HL-60/S4 treated with phorbol 12-myristate 13-acetate at 8.2 ng/mL for 4 days and 3 days (cell line): ENCODE results near the gene MLLT1.

Experiments used
- in situ Hi-C: fragments of 300-500 bp; cut with MboI; formaldehyde crosslinking; loops from 2 replicates; pipeline ENCODE4 v1.15.0; 2022; ENCODE audit warnings: low sequenced_read_pairs

Gene MLLT1

DNA sequence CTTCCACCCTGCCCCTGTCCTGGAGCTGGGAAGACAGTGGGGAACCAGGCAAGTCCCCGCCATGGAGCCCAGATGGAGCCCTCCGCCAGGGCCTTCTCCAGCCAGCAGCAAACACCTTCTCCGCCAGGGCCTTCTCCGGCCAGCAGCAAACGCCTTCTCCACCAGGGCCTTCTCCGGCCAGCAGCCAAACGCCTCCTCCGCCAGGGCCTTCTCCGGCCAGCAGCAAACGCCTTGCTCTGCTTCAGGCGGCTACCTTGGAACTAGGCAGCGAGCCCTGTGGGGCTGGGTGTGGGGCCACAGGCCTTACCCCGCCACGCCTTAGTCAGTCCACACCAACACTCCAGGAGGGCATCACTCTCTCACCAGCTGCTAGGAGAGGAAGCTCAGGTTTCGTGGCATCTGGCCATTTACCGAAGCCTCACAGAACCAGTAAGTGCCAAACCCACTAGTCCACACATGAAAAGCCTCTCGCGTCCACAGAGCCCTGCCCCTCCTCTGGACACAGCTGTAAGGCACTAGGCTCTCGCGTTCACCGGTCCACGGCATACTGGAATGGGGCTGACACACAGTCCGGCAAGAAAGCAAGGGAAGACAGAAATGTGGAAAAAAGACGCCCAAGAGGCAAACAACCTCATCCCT is 41.0 kb downstream of the MLLT1 start:
- in situ Hi-C loops: no loop called here

DNA sequence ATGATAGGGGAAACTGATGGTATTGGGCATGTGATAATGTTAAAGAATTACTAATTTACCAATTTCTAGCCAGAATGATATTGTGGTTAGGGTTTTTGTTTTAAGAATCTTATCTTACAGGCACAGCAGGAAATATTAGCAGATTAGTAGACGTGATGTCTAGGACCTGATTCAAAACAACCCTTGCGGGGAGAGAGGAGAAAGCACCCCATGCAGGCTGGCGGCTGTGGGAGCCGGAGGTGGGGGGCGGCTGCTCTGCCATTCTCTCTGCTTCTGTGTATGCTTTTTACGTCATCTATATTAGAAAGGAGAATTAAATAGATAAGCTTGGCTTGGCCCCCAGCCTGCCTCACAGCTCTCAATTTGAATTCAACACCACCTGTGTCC is 41.5 kb downstream of the MLLT1 start:
- in situ Hi-C loops: no loop called here

DNA sequence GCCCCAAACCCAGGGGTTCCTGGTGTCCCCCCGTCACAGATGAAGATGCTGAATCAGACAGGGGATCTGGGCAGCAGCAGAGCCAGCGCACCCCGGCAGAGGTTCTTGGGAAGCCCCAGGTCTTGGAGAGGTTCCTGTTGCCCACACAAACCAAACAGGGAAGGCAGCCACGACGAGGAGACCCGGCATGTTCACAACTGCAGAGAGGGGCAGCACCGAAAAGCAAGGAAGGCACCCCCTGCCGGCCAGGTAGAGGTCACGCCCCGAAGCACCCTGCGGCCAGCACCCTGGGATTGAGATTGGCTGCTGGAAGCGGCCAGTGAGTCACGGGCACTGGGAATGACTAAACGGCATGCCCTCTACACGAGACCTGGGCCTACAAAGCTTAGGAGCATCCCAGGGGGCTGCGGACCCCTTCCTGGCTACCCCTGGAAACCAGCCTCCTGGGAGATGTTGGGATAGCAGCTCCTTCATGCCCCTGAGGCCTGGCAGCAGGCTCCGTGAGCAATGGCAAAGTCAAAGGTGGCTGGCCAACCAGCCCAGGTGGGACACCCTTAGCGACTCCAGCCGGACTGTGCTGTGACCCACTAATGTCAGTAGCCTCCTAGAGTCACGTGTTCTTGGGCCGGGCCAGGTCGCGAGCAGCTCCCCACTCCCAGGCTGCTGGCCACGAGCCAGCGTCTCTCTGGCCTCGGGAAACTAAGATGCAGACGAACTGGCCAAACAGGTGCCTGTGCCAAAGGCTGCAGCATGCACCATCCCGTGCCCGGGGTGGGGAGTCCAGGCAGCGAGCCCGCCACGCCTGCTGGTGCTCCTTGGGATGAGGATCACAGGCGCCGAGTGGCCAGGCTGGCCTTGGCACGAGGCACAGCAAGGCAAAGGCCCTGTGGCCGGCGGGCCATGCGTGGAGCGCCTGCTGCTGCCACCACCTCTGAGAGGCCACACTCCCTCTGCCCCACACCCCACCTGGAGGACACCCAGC is 43.2 kb downstream of the MLLT1 start:
- in situ Hi-C loops: no loop called here

DNA sequence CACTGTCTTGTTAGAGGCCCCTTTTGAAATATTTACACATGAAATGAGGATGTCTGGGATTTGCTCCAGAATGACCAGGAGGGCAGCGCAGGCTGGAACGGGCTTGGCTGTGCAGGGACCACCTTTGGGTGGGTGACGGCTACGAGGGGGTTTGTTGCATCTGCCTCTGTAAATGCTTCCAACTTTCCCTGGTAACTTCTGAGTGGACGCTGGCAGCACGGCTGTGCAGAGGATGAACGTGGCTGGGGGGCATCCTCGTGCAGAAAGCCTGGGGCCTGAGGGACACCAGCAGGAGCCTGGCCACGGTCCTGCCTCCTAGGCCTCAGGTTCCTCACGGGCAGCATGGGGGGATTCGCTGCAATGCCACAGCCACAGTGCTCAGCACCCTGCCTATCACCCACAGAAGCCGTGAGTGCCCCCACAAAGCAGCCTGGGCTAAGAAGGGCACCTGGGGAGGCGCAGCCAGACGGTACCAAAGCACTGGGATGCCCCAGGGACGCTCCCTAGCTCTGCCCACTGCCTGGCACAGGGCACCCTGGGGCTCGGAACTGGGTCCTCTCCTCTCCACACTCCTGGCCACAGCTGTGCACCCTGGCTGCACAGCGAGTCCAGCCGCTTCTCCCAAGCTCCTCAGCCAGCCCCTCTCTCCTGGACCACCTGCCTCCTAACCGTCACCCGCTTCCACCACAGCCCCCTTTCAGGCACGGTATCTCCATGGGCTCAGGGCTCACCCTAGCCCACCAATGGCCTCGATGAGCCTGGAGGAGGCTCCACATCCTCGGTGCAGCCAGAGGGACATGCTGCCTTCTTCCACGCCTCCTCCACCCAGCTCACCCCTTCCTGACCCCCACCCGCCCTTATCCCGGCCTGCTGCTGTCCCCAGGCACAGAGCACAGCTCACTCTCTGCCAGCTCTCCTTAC is 44.5 kb downstream of the MLLT1 start:
- in situ Hi-C loops: no loop called here

DNA sequence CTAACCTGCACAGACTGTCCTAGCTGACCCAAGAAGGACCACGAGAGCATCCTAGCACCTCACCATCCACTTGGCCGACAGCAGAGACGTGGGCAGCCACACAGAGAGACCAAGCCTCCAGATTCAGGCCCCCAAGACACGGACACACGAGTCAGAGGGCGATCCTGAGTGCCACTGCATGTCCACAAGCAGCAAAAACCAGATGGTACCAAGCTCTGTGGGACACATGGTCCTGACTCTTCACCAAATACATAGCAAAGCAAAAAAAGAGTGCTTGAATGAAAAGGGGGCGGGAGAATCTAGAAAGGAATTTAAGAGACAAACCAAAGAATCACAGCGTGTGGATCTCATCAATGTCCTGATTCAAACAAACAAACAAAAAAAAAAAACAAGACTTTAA is 45.2 kb downstream of the MLLT1 start:
- in situ Hi-C loops: no loop called here

DNA sequence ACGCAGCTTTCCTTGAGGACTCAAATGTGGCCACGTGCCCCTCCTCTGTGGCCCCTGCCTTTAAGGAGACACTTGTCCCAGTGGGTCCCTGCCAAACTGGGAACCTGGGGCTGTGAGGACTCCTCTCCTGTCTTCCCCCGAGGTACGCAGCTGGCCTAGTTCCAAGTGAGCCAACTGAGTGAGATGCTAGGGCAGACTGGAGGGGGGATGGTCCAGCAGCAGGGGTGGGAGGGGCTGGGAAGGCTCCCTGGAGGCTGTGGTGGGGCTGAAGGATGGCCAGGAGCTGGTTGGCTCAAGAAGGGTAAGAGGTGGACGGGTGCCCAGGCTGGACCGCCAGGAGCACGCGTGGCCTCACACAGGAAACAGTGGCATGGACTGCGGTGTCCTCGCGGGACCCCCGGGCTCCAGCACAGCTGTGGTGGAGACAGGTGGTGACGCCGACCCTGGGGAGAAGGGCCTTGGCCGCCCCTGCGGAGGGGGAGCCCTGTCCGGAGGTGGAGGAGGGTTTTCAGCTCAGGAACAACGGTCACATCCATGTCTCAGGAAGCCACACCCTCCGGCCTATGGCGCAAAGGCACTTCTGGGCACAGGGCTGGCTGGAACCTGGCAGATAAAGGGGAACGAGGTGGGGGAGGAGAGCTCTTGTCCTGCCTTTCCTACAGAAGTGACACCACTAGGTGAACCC is 45.8 kb downstream of the MLLT1 start:
- in situ Hi-C loops: no loop called here

DNA sequence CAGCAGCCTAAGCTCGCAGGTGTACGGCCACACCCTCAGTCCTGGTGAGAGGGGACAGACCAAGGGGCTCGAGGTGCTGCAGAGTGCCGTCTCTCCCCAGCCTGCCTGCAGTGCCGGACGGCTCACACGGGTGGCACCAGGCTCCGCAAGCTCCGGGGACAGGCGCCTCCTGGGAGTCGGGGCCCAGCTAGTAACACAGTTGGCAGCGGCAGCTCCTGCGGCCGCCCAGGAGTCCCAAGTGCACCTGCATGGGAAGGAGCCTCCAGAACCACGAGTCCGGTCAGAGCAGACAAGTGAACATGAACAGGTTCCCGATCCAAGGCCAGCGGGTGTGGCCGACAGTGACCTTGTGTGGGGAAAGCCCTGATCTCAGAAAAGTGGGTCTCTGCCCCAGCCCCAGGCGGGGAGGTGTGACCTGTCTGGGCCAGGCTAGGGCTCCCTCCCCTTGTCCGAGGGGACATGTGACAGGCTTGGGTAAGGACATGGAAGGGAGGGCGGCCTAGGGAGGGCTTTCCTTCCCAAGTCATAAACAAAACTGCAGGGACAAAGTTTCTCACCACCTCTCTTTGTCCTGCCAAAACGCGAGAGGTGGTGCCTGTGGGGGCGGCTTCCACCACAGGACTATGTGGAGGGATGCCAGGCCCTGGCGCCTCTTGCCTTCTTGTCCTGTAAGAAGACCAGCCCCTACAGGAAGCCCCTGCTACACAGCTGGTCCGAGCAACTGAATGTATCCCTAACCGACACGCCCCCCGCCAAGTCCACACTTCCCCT is 46.5 kb downstream of the MLLT1 start:
- in situ Hi-C loops: no loop called here

DNA sequence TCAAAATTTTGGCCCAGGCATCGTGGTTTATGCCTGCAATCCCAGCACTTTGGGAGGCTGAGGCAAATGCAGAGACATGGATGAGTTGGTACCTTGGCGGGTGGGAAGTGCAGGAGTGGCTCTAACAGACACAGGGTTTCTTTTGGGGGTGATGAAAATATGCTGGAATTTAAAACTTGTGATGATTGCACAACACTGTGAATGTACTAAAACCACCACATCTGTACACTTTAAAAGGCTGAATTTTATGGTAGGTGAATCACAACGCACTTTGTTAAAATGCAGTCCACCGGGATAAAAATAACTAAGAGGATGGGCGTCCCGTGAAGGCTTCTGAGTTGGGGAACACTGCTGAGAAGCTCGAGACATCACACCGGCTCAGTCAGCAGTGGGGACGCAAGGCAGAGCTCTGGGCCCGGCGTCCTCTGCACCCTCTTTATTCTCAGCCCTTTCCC is 47.1 kb downstream of the MLLT1 start:
- in situ Hi-C loops: no loop called here

DNA sequence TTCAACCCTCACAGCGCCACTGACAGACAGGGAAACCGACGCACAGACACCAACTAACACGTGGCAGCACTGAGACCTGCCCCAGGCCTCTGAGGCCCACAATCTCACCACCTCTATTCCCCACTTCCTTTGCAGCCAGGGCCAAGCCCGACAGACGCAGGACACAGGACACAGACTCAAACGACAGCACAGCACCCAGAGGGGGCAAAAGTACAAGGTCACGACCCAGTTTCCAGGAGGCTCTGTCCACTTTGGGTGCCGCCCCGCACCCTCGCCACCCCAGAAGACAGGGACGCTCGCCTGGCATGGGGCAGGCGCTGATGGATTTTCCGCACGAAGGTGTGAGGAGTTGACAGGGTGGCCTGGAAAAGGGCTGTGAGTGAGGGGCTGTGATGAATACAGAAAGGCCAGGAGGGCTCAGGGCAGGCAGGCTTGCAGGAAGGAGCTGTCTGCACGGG is 48.8 kb downstream of the MLLT1 start:
- in situ Hi-C loops: no loop called here

DNA sequence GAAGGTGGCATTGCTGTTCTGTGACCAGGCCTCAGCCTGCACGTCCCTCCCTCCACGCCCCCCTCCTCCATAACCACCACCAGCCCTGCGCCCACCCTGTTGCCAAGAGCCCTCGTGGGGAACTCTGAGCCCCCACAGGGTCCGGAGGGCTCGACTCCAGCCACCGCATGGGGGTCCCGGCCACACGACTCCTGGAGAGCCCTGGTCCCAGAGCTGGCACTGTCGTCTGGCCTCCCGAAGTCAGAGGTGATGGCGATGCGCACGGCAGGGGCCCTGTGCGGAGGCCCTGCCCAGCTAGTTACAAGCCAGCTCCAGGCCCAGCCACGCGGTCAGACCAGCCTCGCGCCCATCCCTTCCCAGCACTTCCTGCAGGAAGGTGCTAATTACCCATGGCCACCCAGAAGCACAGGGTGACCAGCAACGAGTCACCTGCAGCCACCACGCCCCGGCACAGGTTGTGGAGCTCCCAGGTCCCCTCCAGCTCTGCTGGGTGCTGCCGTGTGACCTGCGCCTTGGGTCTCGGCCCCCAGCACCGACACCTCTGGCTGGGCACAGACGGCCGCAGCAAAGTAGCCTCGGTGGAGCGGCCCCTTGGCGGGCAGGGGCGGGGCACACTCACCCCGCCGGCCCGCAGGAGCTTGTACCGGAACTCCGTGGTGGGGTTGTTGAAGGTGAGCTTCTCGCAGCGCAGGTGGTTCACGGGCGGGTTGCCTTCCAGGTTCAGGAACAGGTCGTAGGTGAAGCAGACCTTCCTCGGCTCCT is 49.6 kb downstream of the MLLT1 start:
- in situ Hi-C loops: no loop called here

DNA sequence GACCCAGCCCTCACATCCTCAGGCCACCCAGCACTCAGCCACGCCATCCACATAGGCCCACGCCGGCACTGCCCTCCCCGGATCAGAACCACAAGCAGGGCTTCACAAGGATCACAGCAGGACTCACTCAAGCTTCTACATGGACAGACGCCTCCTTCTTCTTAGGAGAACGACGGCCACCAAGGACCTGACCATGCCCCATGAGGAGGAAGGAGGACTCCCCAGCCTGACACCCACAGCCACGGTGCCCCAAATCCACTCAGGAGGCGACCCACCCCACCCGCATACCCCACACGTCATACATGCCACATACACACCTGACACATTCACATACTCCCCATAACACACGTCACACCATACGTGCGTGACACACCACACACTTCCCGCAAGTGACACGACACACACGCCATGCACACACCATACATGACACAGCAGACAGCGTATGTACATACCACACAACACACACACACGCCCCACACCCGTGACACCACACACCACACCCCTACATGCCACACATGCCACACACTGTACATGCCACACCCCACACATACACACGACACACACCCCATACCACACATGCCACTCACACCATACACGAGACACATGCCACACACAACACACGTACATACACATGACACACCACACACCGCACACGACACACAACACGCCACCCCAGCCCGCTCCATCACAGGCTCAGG is 50.4 kb downstream of the MLLT1 start:
- in situ Hi-C loops: no loop called here

DNA sequence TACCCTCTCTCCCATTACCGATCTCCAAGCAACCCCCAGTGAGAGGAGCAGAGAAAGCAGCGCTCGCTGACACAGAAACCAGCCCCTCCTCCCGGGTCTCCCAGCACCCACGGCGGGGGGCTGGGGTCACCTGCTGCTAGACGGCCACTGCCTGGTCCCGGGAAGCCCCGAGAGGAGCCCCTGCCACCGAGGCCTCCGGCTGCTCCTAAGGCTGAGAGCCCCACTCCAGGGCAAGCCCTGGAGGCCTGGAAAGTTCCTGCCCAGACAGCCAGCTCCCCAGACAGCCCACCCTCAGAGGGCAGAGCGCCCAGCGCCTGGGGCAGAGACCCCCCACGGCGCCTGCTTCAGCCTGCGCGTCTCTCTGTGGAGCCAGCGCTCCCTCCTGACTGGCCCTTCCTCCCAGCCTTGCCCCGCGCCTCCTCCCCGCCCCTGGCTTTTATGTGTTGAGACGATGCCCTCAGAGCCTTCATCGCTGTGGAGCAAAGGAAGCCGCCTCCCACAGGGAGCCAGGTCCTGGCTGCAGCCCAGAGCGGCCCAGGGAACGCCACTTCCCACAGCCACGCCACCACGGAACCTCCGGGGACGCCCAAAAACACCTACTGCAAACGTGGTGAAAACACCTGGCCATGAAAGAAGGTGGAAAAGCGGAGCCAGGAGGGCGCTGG is 51.1 kb downstream of the MLLT1 start:
- in situ Hi-C loops: no loop called here

DNA sequence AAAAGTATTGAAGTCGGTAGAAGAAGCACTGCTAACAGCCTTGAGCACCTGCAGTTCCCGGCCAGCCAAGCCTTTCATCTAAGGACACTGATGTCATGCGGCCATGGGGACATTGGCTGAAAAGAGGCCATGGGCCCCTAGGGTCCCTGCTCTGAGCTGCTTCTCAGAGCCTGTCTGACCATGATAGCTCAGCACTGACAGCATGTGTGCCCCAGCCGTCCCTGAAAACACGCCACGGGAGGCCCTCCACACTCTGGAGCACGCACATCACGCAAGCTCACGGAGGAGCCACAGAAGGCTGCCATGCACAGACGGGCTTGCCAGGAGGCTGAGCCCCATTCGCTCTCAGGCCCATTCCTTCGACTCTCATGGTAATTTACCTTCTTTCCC is 51.8 kb downstream of the MLLT1 start:
- in situ Hi-C loops: no loop called here

DNA sequence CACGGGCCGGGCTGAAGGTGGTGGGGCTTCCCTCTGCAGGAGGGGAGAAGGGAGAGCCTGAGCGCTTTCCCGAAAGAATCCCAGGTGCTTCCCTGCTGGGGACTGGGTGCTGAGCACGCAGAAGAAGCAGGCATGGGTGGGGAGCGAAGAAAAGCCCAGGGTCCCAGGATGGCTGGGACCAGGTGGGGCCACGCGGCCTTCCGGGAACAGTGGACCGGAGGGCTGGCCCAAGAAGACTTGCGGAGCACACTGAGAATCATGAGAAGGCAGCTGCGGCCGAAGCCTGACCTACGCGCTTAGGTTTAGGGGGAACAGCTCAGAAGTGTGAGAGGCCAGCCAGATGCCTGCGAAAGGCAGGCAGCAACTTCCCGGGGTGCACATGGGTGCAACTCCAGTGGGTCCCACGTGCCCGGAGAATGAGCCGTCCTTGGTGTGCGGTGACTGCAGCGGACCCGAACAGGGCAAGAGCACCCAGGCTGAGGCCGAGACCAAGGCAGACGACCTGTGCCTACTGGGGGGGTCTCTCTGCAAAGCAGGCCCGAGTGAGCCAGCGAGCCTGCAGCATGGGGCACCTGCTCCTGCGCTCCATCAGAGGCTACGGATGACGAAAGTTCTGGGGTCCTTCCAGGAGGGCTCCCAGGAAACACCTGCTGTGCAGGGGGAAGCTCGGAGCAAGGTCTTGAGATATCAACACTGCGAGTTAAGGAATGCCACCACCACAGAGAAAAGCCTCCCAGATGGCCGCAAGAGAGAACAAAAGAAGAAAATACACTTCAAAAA is 52.4 kb downstream of the MLLT1 start:
- in situ Hi-C loops: no loop called here

DNA sequence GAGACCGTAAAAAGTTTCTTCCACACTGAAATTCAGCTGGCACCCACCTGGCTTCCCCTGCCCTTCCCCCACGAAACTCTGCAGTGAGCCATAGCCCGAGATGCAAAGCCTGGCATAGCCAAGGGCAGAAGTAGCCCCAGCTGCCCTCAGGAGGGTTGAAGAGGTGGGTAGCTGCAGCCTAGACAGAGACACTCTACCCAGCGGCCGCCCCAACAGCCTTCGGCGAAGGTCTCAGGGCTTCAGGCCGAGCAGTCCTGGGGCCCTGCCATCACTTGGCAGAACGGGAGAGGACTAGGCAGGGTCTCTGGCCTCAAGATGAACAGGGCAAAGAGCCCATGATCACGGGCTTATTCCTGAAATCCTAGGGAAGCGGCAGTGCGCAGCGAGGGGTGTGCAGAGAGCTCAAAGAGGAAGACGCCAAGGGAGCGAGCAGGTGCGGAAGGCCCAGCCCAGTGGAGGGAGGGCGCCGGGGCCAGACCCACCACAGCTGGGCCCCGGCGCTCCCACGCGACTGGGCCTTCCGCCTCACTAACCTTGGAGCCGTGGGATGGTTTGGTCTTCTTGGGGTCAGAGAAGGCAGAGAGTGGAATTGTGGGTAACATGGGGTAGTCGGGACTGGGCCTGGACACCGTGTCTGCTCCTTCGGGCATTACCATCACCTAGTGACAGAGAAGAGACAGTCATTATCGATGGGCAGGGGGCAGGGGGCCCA is 53.2 kb downstream of the MLLT1 start:
- in situ Hi-C loops: no loop called here

DNA sequence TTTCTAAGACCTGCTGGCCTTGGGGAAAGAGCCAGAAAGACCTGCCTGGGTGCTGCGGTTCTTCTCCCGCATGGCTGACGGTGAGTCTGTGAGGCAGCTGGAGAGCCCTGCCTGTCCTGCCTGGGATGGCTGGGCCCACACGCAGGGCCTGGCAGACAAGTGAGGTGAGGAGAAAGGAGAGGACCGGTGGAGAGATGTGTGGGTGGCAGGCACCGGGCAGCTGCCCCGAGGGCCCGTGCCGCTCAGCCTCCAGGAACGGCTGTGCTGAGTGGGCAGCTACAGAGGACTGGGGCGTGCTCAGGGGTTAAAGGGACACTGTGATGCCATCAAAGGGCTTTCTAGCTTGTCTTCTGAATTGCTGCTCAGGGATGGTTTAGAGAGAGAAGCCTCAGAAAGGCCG is 53.8 kb downstream of the MLLT1 start:
- in situ Hi-C loops: no loop called here
